ENCODE results near the gene CUL2.
"Not testable (repeated sequence)": the region's sequence is repeated elsewhere in the genome, so short reads cannot be mapped to it uniquely, and the experiment has no call there.

Gene CUL2

GRCh38 chr10:35090162-35090954 lies at the start of gene CUL2:
CUL2 (minus strand) TSS chr10:35090341; CDS start chr10:35071317, 19,024 bp downstream.
- peak; percentile 92 for DNase-seq

DNA sequence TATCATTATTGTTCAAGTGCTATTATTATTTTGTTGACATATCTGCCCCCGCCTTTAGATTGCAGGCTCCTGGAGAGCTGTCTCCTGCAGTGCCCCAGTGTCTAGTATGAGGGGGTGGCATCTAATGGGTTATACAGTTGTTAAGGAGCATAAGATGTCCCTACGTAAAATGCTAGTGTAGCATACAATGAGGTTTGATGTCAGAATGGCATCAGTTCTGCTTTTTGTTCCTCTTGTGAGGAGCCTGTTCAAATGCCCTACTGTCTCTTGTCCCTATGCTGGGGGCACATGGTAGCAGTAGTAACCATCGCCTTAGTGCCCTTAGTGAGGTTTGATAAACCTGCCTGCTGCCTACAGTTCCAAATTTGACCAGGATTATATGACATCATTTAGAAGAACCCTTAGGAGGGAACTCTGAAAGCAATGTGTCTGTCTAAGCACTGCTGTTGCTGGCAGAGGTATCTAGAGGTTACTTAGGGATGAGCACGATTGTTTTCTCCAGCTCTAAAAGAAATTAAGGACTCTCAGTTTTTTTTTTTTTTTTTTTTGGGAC lies 46.2 kb upstream of the CUL2 start:
- no peak for DNase-seq

DNA sequence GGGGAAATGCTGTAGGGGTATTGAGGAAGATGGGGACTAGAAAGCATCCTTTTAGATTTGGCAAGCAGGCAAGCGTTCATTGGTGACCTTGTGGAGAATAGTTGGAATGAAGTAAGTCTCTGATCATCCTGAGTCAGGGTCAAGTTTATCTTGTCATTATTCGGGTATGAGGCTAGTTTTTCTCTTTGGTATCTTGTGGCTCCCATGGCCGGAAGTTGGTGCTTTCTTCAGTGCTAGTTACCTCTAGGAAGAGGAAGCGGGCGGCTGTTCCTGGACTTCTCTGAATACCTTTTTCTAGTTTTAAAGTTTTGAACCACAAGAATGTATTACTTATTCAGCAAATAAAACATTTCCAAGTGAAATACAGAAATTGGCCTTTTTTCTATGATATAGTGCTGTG lies 45.7 kb upstream of the CUL2 start:
- DNase-seq: no peak

- no peak for DNase-seq
Observed at GRCh38 chr10:35133586-35133985, 43.4 kb upstream of the CUL2 start.

- no peak for DNase-seq
Observed at GRCh38 chr10:35132727-35133126, 42.6 kb upstream of the CUL2 start.

DNA sequence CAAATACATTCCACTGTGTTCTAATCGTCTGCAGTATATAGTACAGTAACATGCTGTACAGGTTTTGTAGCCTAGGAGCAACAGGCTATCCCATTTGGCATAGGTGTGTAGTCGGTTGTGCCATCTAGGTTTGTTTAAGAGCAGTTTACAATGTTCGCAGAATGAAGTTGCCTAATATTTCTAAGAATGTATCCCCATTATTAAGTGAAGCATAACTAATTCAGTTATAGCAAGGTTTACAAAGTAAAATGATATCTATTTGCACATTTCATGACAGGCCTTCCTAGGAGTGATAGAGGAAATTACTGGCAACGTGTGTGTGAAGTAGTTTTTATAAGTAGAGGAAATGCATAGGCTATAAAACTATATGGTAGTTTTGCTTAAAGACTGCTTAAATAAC lies 40.5 kb upstream of the CUL2 start:
- no peak for DNase-seq

GRCh38 chr10:35129185-35129674 lies 39.1 kb upstream of the CUL2 start:
- DNase-seq: no peak

DNA sequence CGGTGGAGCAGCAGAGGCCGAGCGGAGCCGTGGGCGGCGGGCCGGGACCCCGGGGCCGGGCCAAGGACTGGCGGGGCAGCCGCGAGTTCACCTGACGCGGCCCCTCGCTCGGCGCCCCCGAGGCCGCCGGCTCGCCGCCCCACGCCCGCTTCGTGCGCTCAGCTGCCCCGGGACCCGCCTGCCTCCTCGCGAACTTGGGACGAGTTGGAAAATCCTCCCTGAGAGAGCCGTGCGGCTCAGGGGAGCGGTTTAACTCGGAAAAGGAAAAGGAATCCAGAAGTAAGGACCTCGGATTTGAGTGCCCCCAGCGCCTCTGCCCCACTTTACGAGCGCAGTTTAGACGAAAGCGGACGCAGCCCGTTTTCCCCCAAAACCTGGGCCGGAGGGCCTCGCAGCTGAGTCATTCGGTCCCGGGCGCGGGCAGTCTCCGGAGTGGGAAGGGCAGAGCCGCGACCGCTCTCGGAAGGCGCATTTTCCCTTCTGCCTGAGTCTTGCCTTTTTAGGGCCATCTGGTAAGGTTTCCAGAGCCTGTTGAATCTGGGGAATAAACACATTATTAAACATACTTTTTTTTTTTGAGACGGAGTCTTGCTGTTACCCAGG lies 37.2 kb upstream of the CUL2 start:
- peak; percentile 53 for DNase-seq

DNA sequence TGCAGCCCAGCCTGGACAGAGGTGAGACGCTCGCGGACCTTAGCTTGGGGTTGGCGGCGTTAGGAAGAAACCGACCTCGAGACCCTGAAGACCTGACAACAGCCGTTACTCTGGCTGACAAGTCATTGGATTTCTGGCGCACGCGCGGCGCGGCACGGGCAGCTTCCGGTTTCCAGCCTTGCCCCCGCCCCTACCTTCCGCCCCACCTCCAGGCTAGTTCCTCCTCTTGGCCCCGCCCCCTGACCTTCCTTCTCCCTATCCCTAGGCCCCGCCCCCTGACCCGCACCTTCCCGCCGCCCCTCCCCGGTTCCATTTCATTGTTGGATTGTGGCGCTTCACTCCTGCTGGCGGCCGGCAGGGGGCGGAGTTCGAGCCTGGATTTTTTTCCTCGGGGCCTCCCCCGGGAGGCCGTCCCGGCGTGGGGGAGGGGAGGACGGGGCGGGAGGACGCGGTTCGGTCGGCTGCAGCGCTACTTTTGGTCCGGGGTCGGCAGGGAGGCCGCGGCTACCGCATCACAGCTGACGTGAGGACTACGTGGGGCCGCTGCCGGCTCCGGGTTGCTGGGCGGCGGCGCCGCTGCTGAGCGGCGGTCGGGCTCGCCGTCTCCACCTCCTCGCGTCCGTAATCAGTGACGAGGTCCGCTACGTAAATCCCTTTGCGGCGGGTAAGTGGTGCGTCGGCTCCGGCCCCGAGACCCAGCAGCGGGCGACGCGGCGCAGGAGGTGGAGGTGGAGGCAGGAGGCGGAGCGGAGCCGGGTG lies 36.6 kb upstream of the CUL2 start, which contains the start of gene CREM:
TSS of gene CREM (plus strand) at position 317 of the 759 bp plus-strand sequence. CDS start 10,990 bp downstream, outside the sequence.
- DNase-seq: peak; percentile 99

DNA sequence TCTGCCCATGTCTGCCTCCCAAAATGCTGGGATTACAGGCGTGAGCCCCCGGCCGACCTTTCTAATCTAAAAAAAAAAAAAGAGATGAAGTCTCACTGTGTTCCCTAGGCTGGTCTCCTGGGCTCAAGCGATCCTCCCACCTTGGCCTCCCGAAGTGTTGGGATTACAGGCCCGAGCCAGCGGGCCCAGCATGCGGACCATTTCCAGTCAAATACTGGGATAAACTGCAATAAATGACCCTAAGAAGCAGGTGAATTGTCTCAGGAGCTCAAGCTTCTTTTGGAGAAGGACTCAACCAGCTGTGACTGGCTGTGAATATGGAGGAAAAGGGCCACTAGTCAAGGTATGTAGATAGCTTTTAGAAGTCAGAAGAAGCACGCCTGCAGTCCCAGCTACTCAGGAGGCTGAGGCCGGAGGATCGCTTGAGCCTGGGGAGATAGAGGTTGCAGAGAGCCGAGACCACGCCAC lies 36.0 kb upstream of the CUL2 start:
- no peak for DNase-seq

GRCh38 chr10:35124540-35124939 lies 34.4 kb upstream of the CUL2 start:
- no peak for DNase-seq

DNA sequence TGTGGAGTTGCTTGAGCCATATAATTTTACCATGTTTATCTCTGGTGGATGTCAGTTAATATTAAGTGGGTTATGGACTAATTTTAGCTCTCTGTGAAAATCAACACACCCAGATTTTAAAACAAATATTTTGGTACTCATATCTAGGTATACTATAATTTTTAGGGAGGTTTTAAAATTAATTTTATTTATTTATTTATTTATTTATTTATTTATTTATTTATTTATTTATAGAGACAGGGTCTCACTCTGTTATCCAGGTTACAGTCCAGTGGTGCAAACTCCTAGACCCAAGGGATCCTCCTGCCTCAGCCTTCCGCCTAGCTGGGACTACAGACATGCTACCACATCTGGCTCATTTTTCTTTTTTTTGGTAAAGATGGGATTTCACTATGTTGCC lies 29.2 kb upstream of the CUL2 start:
- DNase-seq: no peak

- no peak for DNase-seq
Observed at GRCh38 chr10:35112571-35112970, 22.4 kb upstream of the CUL2 start.

GRCh38 chr10:35103882-35104281 lies 13.7 kb upstream of the CUL2 start:
- DNase-seq: no peak

- no peak for DNase-seq
Observed at GRCh38 chr10:35097510-35097909, 7.4 kb upstream of the CUL2 start.

DNA sequence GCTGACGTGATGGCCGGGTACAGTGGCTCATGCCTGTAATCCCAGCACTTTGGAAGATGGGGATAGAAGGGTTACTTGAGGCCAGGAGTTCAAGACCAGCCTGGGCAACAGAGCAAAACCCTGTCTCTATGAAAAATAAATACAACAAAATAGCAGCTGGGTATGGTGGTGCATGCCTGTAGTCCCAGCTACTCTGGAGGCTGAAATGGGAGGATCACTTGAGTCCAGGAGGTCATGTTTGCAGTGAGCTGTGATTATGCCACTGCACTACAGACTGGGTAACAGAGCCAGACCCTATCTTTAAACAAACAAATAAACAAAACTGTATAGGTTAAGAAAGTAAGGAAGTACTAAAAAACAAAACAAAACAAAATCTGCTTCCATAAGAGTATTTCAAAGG lies 6.2 kb upstream of the CUL2 start:
- no peak for DNase-seq

GRCh38 chr10:35092851-35093250 lies 2.7 kb upstream of the CUL2 start:
- no peak for DNase-seq

- no peak for DNase-seq
Observed at GRCh38 chr10:35091994-35092790, 2.1 kb upstream of the CUL2 start.

DNA sequence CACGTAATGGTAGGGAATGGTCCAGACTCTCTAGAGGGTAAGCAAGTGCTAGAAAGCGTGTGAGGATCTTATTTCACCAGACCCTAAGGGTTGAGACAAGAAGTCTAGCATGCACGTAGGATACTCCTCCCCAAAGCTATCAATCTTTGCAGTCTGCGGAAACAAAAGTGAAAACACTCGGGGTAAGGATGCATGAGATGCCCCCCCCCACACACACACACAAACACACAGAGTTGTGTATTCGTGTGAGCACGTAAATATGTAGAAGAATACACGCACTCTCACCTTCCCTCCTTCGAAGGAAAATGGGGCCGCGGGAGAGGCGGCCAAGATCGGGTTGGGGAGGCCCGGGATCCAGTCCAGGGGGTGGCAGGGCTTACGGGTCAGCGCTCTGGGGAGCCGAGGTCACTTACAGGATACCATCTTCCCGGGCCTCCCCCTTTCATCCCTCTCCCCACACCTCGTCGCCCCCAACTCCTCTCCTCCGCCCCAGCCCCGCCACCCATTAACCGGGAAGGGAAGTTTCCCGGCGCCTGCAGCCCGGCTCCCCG lies 455 bp downstream of the CUL2 start:
- peak; percentile 12 for DNase-seq

- no peak for DNase-seq
Observed at GRCh38 chr10:35083242-35083641, 6.9 kb downstream of the CUL2 start.

DNA sequence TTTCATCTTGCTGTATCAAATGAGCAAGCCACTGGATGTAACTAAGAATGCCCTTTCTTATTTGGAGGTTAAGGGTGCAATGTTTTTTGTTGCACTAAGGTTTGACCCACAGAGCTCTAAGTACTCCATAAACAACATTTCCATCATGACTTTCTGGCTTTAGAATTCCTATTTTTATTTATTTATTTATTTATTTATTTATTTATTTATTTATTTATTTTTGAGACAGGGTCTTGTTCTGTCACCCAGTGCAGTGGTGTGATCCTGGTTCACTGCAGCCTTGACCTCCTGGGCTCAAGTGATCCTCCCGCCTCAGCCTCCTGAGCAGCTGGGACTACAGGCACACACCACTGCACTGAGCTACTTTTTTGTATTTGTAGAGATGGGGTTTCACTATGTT lies 9.9 kb downstream of the CUL2 start:
- not testable (repeated sequence) for DNase-seq

DNA sequence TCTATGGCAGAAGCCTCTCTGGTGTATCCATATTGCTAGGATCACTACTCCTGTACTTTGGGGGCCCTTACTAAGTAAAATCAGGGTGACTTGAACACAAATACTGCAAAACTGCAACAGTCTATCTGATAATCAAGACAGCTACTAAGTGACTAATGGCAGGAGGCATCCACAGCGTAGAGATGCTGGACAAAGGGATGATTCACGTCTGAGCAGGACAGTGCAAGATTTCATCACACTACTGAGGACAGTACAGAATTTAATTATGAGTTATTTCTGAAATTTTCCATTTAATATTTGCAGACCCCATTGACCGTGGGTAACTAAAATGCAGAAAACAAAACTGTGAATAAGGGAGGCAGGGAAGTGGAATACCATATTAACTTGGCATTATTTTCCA lies 10.4 kb downstream of the CUL2 start:
- DNase-seq: no peak

Data from activated naive CD4-positive, alpha-beta T cell treated with anti-CD3 and anti-CD28 coated beads, Interleukin-2, amount 50 U/mL, for 16 hours (primary cell).